VCaP (cell line): Measurements from ENCODE around the gene KANSL1.
"Not testable (repeated sequence)": the region's sequence is repeated elsewhere in the genome, so short reads cannot be mapped to it uniquely, and the experiment has no call there.

Experiments used
- H3K27ac ChIP-seq: fragments of 450-650 bp; 2 replicates; pipeline ENCODE4 v1.5.1; 2017
- TF ChIP-seq, protein P1 (sequence below): fragments of 450-650 bp; conservative IDR thresholded peaks from 2 replicates; pipeline ENCODE4 v1.5.1; 2017; ENCODE audit warnings: mild to moderate bottlenecking, moderate library complexity

The KANSL1 gene

DNA sequence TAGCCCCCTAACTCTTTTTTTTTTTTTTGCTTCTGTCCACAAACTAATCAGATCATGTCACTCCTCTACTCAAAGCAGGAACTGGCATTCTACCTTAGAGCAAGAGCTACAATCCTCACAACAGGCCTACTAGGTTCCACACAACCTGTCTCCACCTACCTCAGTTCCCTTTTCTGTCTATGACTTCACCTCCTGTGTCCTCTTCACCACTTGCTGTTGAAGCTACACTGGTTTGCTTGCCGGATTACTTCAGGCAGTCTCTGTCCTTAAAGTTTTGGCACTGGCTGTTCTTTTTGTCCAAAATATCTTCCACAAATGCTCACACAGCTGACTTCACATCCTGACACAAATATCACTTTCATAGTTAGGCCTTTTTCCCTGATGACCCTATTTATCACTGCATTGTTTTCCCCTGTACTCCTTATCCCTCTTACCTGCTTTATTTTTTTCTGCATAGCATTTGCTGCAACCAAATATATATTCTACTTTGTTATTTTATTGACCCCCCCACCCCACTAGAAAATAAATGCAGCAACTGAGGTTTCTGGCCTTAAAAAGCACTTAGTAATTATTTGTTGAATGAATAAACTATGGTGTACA lies 72.0 kb downstream of the KANSL1 start:
- H3K27ac ChIP-seq, result no peak overlapping the region
- TF ChIP-seq, protein P1, sequence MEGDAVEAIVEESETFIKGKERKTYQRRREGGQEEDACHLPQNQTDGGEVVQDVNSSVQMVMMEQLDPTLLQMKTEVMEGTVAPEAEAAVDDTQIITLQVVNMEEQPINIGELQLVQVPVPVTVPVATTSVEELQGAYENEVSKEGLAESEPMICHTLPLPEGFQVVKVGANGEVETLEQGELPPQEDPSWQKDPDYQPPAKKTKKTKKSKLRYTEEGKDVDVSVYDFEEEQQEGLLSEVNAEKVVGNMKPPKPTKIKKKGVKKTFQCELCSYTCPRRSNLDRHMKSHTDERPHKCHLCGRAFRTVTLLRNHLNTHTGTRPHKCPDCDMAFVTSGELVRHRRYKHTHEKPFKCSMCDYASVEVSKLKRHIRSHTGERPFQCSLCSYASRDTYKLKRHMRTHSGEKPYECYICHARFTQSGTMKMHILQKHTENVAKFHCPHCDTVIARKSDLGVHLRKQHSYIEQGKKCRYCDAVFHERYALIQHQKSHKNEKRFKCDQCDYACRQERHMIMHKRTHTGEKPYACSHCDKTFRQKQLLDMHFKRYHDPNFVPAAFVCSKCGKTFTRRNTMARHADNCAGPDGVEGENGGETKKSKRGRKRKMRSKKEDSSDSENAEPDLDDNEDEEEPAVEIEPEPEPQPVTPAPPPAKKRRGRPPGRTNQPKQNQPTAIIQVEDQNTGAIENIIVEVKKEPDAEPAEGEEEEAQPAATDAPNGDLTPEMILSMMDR, result no peak

DNA sequence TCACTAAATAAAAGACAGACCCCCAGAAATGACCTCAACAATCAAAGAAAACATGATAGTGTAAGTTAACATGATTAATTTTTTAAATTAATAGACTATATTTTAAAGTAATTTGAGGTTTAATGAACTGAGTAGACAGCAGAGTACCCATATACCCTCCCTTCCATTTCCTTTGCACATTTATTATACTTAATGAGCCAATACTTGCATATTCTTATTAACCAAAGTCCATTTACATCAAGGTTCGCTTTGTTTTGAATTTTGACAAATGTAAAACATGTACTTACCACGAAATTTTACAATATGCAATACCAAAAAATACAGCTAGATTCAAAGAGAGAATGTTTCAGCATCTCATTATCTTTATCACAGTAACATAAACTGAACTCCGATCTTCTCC lies 72.7 kb downstream of the KANSL1 start:
- no peak overlapping the region for H3K27ac ChIP-seq
- TF ChIP-seq, protein P1, result no peak

DNA sequence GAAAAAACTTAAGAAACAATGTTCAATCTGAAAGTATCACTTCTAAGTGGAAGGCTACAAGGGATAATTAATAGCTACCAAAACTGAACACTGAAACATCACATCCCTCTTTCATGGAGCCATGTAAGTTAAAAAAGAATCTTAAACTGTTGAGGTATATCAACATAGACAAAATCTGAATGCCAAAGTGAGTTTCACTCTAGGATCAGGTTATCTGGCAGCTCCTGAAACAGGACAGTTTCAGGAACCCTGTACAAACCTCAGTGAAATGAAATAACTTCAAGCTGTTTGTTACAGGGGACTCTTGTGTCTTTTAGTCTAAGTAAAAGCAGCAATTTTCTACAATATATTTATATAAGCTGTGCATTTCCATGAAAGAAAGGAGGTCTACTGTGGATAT lies 73.2 kb downstream of the KANSL1 start:
- no peak overlapping the region for H3K27ac ChIP-seq
- TF ChIP-seq, protein P1, result no peak

DNA sequence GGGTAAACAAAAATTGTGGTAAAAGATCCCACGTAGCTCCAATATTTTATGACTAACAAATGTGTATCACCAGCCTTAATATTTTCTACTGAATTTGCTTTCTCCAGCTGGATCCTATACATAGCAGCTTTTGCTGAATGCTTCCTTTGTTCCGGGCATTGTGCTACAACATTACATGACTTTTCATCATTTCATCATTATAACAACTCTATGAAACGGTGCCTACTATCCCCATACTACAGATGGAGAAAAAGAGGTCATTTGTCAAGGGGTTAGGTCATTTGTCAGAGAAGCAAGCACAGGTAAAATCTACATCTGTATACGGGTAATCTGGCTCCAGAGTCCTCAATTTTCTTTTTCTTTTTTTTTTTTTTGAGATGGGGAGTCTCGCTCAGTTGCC lies 74.3 kb downstream of the KANSL1 start:
- TF ChIP-seq, protein P1, result no peak
- H3K27ac ChIP-seq, result no peak overlapping the region; the same call in 1 of the 2 replicates

DNA sequence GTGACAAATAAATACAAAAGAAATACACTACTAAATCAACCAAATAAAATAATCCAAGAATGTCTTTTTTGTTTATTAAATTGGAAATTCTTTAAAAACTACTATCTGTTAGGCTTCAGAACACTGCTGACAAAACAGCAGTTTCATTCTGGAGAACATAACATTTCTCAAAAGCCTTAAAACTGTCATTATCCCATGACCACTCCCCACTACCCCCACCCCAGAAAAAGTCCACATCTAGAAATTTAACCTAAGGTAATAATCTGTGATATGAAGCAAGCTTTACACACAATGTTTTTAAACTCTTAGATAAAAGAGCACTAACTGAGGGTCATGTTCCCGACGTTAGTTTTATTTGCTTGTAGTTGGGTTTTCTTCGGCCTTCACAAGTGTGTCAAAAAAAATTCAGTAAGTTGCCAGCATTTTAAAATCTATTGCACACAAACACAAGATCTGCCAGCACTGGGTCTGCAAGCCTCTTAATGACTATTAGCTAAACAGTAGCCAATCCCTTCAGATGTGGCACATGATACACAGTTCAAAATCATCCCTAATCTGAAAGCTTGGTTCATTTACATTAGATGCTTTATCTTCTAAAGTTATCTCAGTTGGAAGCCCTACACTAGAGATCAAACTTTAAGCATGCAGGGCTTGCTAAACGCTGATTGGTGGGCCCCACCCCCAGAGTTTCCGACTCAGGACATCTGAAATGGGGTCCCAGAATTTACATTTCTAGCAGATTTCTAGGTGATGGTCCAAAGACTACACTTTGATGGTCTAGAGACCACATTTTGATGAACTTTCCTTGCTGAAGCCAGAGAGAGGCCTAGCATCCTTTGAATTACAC lies 75.2 kb downstream of the KANSL1 start:
- no peak overlapping the region; the same call in 1 of the 2 replicates for H3K27ac ChIP-seq
- TF ChIP-seq, protein P1, result no peak

DNA sequence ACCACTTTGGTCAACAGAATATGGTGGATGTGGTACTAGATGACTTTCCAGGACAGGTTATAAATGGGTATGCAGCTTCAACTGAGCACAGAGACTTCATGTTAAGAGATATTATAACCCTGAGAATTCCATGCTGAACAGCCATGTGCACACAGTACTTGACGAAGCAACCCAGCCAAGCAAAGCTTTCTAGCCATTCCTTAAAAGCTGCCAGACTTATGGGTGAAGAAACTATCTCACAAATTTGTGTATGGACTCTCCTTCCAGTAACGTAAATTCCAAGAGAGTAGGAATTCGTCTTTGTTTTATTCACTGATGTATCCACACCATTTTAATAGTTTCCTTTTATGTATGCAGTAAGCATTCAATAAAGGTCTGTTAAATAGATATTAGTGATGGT lies 76.1 kb downstream of the KANSL1 start:
- TF ChIP-seq, protein P1, result no peak
- H3K27ac ChIP-seq, result no peak overlapping the region

DNA sequence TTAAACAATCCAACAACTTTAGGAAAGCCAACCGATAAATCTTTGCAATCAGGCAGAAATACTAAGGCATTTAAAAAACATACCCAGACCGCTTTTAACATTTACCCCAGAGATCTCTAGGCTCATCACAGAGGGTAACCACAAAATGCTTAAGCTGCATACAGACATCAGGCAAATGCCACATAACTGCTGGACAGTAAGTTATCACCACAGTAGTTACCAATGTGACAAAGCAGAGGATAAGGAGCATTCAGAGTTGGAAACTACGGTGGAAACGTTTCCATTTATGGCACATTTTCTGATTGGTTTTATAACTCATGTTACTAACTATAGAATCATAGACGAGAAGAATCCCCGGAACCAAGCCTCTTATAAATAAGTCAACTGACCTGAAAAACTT lies 77.5 kb downstream of the KANSL1 start:
- TF ChIP-seq, protein P1, result no peak
- no peak overlapping the region for H3K27ac ChIP-seq

DNA sequence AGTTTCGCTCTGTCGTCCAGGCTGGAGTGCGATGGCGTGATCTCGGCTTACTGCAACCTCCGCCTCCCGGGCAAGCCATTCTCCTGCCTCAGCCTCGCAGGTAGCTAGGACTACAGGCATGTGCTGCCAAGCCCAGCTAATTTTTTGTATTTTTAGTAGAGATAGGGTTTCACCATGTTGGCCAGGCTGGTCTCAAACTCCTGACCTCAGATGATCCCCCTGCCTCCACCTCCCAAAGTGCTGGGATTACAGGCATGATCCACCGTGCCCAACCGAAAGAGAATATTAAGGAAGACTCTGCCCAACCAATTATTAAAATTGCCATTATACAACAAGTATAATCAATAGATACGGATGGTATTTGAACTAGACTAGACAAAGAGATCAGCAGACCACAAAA lies 82.0 kb downstream of the KANSL1 start:
- H3K27ac ChIP-seq, result not testable (repeated sequence)
